AG09309 (cell line): ENCODE data around the gene PLAC1.

Experiments
- DNase-seq: peaks from one replicate; pipeline ENCODE4 v3.0.0-alpha.2; 2010; ENCODE audit warnings: low read depth
- H3K4me3 ChIP-seq: 2 replicates; pipeline ENCODE4 v1.5.1; 2011; ENCODE audit warnings: mild to moderate bottlenecking, low read depth, low read length, moderate library complexity; ENCODE audit not compliant: control insufficient read depth
- TF ChIP-seq, protein P1 (sequence below): IDR thresholded peaks from 2 replicates; pipeline ENCODE4 v1.5.1; 2011; ENCODE audit warnings: mild to moderate bottlenecking, low read depth, low read length, inconsistent platforms; ENCODE audit not compliant: insufficient read depth, control insufficient read depth; ENCODE audit errors: missing control alignments

PLAC1 gene

GRCh38 chrX:134551376-134552048 is 106.8 kb downstream of the PLAC1 start:
- TF ChIP-seq, protein P1, sequence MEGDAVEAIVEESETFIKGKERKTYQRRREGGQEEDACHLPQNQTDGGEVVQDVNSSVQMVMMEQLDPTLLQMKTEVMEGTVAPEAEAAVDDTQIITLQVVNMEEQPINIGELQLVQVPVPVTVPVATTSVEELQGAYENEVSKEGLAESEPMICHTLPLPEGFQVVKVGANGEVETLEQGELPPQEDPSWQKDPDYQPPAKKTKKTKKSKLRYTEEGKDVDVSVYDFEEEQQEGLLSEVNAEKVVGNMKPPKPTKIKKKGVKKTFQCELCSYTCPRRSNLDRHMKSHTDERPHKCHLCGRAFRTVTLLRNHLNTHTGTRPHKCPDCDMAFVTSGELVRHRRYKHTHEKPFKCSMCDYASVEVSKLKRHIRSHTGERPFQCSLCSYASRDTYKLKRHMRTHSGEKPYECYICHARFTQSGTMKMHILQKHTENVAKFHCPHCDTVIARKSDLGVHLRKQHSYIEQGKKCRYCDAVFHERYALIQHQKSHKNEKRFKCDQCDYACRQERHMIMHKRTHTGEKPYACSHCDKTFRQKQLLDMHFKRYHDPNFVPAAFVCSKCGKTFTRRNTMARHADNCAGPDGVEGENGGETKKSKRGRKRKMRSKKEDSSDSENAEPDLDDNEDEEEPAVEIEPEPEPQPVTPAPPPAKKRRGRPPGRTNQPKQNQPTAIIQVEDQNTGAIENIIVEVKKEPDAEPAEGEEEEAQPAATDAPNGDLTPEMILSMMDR, result no peak
- peak overlapping the region; percentile 52 for H3K4me3 ChIP-seq
- DNase-seq, result no peak

- peak overlapping the region; percentile 52 for H3K4me3 ChIP-seq
- no peak for DNase-seq
- TF ChIP-seq, protein P1, result no peak
These were observed 109.7 kb downstream of the PLAC1 start for GRCh38 chrX:134548257-134549201.

GRCh38 chrX:134547047-134547679 is 111.1 kb downstream of the PLAC1 start:
- H3K4me3 ChIP-seq, result peak overlapping the region; percentile 52
- TF ChIP-seq, protein P1, result no peak
- DNase-seq, result no peak

DNA sequence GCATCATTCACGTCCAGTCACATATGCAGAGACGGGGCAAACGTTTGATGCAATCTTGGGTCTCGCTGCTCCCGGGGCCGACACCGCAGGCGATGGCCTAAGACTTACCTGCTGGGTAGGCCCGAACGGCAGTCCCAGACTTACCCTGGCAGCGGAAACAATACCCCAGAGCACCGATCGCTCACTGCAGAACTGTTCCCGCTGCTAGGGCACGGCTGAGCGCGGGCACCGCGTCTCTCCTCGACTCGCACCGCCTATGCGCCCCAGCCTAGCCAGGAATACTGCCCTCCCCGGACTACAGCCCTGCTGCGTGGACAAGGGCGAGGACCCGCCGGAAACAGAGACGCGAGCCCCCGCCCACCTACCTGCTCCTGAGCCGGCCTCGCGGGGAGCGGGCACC is 112.1 kb downstream of the PLAC1 start:
- TF ChIP-seq, protein P1, result no peak
- H3K4me3 ChIP-seq, result peak overlapping the region; percentile 13; the same call in 1 of the 2 replicates
- no peak for DNase-seq

- DNase-seq, result no peak
- TF ChIP-seq, protein P1, result no peak
- H3K4me3 ChIP-seq, result no peak overlapping the region
These were observed 112.8 kb downstream of the PLAC1 start for GRCh38 chrX:134545510-134545909.

DNA sequence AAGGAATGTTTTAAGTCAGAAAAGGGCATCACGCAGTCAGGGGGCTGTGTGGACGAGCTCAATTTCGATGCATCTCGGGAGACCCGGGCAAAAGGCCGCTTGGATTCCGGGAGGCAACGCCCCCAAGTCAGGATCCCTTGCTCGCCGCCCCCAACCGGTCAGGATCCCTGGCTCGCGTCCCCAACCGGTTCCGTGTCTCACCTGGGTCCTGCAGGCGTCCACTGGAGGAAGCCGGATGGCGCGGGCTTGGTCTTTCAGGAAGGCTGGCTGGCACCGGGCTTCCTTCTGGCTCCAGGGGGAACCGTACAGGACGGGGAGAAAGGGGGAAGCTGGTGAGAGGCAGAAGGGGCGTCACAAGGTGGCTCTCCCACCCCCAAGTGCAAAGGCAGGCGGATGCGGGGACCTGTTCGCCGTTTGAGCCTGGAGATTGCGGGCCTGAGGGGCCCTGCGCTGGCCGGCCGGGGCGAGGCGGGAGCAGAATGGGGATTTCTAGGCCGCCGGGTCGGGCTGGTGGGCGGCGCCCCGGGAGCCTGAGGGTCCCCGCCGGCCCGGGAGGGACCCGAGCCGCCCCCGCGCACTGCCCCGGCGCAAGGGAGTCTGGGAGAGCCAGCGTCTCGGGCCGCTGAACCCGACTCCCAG is 113.6 kb downstream of the PLAC1 start:
- H3K4me3 ChIP-seq, result no peak overlapping the region
- no peak for DNase-seq
- TF ChIP-seq, protein P1, result no peak
